ENCODE results near the gene SEC11A. TPM values are rescaled to one million over a fixed set of nuclear protein-coding genes. Genes with fewer than 3 reads are reported as not detected.

SEC11A gene
- 247 and 289 TPM in 2 replicates for total RNA-seq (ENCODE audit: low replicate concordance)

DNA sequence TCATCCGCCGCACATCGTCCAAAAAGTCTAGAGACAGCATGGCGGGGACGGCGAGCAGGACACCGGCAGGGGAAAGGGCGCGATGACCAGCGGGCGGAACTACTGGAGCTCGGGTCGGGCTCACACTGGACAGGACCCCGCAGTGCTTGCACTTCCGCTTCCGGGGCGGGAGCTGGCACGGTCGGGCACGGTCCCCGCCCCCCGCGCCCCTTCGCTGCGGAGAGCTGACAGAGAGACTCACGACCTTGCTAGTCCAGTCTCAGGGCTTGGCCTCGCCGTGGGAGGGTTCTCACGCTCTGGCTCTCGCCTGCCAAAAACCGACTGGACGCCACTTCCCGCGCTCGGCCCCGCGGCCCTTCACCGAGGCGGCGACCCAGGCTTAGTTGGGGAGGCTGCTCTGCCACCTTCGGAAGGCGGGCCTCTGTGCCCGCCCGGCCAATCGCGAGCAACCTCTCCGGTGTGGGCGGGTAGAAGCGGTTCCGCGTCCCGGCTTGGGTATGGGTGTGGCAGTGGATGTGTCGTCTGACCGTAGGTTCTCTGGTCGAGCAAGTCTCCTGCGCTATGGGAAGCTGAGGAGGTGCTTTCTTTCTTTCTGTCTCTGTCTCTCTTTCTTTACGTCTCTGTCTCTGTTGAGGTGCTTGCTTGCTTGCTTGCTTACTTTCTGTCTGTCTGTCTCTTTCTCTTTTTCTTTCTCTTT, at the start of gene SEC11A:
SEC11A (minus strand) TSS at position 104 of the 697 bp plus-strand sequence; CDS start at position 40, 64 bp downstream.

DNA sequence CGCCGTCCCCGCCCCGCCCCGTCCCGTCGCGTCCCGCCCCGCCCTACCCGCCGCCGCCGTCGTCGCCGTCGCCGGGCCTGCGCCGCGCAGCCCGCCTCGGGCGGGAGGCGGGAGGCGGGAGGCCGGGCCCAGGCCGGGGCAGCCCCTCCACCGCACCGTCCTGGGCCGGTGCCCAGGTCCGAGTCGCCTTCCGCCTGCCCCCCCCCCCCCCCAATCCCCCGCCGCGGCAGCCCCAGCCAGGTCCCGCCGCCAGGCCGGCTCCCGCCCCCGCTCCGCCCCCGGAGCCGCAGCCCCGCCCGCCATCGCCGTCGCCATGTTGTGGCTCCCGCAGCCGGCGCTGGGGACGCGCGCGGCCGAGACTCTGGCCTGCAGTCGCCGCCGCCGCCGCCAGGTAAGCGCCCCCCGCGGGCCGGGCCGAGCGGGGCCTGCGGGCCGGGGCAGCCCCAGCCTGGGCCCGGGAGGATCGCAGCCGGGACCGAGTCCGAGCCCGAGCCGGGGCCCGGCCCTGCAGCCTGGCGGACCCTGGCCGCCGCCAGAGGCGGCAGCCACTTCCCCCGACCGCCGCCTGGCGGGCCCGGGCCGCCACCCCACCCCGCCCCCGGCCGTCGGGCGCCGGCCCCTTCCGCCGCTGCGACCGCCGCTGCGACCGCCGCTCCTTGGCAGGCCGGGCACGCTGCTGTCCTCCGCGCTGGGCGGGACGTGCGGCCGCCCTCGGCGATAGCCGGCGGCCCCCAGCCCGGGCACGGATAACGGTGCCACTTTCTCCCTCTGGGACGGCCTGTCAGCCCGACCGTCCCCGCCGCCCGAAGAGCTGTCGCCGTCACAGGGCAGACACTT, 32.6 kb upstream of the SEC11A start, which contains the start of gene ZNF592:
ZNF592 (plus strand) TSS at position 319 of the 837 bp plus-strand sequence. CDS start 34,084 bp downstream, outside the sequence.

DNA sequence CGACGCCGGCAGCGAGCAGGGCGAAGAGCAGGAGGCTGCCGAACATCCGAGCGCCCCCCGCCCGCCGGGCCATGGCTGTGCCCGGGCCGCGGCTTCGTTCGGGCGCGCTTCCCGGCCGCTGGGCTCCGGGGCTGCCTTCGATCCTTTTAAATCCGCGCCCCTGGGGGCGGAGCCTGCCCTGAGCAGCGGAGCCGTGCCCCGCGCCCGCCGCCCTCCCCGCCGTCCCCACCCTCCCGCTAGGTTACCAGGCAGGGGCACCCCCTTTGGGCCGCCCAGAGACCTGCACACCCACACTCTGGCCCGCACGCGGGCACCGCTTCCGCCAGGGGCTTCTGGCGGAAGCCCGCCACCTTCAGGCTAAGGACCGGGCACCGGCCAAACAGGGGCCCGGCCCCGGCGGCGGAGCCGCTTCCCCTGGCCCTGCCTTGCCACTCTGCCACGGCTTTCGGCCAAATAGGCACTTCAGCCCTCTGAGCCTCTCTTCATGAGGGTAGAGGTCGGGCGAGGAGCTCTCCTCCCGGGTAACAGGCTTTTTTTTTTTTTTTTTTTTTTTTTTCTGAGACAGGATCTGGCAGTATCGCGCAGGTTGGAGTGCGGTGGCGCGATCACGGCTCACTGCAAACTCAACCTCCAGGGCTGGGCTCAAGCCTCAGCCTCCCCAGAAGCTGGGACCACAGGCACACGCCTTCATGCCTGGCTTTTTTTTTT, 57.7 kb downstream of the SEC11A start, which contains the start of gene NMB:
NMB (minus strand) TSS at position 120 of the 708 bp plus-strand sequence; CDS start at position 73, 47 bp downstream.

GRCh38 chr15:84653910-84654688, 61.8 kb downstream of the SEC11A start, which contains the start of gene WDR73:
WDR73 (minus strand) TSS chr15:84654283; CDS start chr15:84654274, 9 bp downstream.

Other genes starting within 250 kb of the SEC11A start
- gene ZSCAN2, start 115.1 kb downstream of the SEC11A start, total RNA-seq (ENCODE audit: low replicate concordance): 6.0 and 10.6 TPM in 2 replicates
- gene WDR73, start 61.9 kb downstream of the SEC11A start, total RNA-seq (ENCODE audit: low replicate concordance): 17.9 and 19.1 TPM in 2 replicates
- 0.23 and 2.6 TPM in 2 replicates for gene NMB, start 57.9 kb downstream of the SEC11A start, total RNA-seq (ENCODE audit: low replicate concordance)
- gene ZNF592, start 32.5 kb upstream of the SEC11A start, total RNA-seq (ENCODE audit: low replicate concordance): 2.2 and 2.9 TPM in 2 replicates
- 0.12 and 7.7 TPM in 2 replicates for gene ALPK3, start 101.2 kb upstream of the SEC11A start, total RNA-seq (ENCODE audit: low replicate concordance)
- not detected in 2 replicates for gene SLC28A1, start 168.5 kb upstream of the SEC11A start, total RNA-seq (ENCODE audit: low replicate concordance)